ENCODE data around the gene GRIK3.

GRCh38 chr1:36947384-36947783 lies 86.9 kb downstream of the GRIK3 start:
- TF ChIP-seq CTCF (IDR thresholded peaks at IDR 0.05) (no peak), POLR2A (IDR thresholded peaks at IDR 0.05) (no peak)
